Superior temporal gyrus (tissue), 1 donor: ENCODE data around the gene BMPR2.
"Not testable (repeated sequence)": the region's sequence is repeated elsewhere in the genome, so short reads cannot be mapped to it uniquely, and the experiment has no call there.

Experiments
- DNase-seq: peaks from one replicate; pipeline ENCODE4 v3.0.0-alpha.2; 2016; ENCODE audit errors: extremely low spot score

Gene BMPR2

GRCh38 chr2:202450785-202451184 lies 74.7 kb downstream of the BMPR2 start:
- DNase-seq = no peak

- DNase-seq = no peak
Observed at GRCh38 chr2:202452744-202453143, 76.6 kb downstream of the BMPR2 start.

DNA sequence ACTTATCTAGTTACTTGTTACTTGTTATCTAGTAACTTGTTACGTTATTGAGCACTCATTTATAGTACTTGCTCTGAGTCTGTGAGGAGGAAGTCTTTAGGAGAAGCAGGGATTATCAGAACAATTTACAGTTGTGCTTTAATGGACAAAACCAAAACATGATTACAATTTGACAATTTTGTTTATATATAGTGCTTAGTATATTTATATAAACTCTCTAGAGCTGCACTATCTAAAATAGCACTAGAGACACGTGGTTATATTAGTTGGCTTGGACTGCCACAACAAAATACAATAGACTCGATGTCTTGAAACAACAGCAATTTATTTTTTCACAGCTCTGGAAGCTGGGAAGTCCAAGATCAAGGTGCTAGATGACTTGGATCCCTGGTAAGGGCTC lies 78.4 kb downstream of the BMPR2 start:
- DNase-seq = no peak

GRCh38 chr2:202455114-202455513 lies 79.0 kb downstream of the BMPR2 start:
- no peak for DNase-seq

DNA sequence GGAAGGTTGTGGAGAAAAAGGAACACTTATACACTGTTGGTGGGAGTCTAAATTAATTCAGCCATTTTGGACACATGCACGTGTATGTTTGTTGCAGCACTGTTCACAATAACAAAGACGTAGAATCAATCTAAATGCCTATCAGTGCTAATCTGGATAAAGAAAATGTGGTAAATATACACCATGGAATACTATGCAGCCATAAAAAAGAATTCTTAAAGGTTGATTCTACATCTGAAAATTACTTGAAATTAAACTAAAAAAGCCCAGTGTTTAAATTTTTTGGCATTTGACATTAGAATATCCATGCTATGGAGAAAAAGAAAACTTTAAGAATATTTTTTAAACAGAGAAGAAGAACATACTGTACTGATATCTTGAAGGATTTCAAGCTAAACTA lies 84.0 kb downstream of the BMPR2 start:
- DNase-seq = no peak

DNA sequence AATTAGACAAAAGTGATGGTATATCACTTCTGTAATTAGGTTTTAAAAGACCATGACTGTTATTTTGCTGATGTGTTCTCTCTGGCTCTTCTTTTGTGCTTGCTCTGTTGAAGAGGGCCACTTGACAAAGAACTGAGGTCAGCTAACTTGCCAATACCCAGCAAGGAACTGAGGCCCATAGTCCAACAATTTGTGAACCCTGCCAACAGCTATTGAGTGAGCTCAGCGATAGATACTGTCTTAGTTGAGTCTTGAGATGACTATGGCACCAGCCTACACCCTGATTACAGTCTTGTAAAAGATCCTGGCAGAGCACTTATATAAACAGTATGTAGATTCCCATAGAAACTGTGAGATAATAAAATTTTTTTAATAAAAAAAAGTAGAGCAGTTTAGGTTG lies 103.0 kb downstream of the BMPR2 start:
- no peak for DNase-seq

GRCh38 chr2:202479610-202480009 lies 103.5 kb downstream of the BMPR2 start:
- DNase-seq = no peak

DNA sequence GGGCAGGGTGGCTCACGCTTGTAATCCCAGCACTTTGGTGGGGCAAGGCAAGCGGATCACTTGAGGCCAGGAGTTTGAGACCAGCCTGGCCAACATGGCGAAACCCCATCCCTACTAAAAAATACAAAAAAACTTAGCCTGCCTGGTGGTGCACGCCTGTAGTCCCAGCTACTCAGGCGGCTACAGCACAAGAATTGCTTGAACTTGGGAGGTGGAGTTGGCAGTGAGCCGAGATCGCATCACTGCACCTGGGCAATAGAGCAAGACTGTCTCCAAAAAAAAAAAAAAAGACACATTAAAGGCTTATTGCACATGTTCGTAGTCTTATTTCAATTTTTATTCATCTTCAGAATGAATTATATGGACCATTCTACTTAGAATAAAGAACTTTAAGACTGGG lies 110.2 kb downstream of the BMPR2 start:
- DNase-seq = no peak

DNA sequence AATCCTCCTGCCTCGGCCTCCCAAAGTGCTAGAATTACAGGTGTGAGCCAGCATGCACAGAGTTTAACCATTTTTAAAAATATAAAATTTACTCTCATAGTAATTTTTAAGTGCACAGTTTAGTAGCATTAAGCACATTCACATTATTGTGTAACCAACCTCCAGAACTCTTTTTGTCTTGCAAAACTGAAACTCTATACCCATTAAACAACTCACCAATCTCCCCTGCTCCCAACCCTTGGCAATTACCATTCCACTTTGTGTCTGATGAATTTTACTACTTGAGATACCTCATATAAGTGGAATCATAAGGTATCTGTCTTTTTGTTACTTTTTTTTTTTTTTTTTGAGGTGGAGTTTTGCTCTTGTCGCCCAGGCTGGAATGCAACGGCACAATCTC lies 112.5 kb downstream of the BMPR2 start:
- no peak for DNase-seq

GRCh38 chr2:202490479-202490878 lies 114.4 kb downstream of the BMPR2 start:
- DNase-seq = peak; percentile 47

DNA sequence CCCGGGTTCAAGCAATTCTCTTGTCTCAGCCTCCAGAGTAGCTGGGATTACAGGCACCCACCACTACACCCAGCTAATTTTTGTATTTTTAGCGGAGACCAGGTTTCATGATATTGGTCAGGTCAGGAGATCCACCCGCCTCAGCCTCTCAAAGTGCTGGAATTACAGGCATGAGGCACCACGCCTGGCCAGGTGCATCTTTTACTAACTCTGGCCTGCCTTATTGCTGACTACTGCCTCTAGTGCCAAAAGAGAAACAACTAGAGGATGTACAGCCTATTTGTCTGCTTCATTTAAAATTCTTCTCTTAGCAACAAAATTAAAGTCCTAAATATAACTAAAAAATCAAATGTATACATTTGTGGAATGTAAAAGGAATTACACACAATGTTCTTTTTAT lies 115.4 kb downstream of the BMPR2 start:
- DNase-seq = no peak

GRCh38 chr2:202494300-202495229 lies 118.4 kb downstream of the BMPR2 start:
- DNase-seq = peak; percentile 75

DNA sequence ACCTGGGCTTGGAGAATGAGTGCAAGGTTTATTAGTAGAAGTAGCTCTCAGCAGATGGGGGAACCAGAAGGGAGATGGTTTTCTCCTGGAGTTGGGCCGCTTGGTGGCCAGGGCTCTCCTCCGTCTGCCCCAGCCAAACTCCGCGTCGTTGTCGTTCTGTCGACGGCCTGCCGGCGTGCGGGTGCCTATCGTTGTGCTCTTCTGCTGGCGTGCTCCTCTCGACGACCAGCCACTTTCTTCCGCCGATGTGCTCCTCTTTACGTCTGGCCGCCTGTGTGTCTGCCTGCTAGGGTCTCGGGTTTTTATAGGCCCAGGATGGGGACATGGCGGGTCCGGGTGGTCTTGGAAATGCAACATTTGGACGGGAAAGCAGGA lies 119.1 kb downstream of the BMPR2 start:
- DNase-seq = no peak

DNA sequence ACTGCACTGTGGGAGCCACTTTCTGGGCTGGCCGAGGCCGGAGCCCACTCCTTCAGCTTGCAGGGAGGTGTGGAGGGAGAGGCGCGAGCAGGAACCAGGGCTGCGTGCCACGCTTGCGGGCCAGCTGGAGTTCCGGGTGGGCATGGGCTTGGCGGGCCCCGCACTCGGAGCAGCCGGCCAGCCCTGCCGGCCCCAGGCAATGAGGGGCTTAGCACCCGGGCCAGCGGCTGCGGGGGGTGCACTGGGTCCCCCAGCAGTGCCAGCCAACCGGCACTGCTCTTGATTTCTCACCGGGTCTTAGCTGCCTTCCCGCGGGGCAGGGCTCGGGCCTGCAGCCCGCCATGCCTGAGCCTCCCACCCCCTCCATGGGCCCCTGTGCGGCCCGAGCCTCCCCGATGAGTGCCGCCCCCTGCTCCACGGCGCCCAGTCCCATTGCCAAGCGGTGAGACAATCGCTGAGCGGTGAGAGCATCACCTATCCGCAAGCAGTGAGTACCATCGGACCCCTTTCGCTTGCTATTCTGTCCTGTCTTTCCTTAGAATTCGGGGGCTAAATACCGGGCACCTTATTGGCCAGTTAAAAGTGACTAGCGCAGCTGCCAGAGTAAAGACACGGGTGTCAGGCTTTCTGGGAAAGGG lies 120.8 kb downstream of the BMPR2 start:
- not testable (repeated sequence) for DNase-seq

- DNase-seq = not testable (repeated sequence)
Observed at GRCh38 chr2:202497473-202497866, 121.3 kb downstream of the BMPR2 start.

DNA sequence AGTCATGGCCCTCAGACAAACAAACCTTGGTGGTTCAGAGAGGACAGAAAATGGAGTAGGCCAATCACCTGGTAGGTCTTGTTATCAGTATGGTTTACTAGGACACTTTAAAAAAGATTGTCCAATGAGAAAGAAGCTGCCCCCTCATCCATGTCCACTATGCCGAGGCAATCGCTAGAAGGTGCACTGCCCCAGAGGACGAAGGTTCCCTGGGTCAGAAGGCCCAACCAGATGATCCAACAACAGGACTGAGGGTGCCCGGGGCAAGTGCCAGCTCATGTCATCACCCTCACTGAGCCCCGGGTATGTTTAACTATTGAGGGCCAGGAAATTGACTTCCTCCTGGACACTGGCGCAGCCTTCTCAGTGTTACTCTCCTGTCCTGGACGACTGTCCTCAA lies 123.7 kb downstream of the BMPR2 start:
- DNase-seq = not testable (repeated sequence)

DNA sequence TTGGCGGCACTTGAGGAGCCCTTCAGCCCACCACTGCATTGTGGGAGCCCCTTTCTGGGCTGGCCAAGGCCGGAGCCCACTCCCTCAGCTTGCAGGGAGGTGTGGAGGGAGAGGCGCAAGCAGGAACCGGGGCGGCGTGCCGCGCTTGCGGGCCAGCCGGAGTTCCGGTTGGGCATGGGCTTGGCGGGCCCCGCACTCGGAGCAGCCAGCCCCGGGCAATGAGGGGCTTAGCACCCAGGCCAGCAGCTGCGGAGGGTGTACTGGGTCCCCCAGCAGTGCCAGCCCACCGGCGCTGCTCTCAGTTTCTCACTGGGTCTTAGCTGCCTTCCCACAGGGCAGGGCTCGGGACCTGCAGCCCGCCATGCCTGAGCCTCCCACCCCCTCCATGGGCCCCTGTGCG lies 127.1 kb downstream of the BMPR2 start:
- not testable (repeated sequence) for DNase-seq

- DNase-seq = no peak
Observed at GRCh38 chr2:202508686-202509085, 132.6 kb downstream of the BMPR2 start.

DNA sequence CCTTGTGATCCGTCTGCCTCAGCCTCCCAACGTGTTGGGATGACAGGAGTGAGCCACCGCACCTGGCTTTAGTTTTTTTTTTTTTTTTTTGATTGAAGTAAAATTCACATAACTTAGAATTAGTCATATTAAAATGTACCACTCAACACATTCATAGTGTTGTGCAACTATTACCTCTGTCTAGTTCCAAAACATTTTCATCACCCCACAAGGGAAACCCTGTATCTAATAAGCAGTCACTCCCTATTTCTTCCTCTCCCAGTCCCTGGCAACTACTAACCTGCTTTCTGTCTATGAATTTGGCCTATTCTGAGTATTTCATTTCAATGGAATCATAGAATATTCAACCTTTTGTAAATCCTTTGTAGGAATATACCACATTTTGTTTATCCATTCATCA lies 134.8 kb downstream of the BMPR2 start:
- no peak for DNase-seq

DNA sequence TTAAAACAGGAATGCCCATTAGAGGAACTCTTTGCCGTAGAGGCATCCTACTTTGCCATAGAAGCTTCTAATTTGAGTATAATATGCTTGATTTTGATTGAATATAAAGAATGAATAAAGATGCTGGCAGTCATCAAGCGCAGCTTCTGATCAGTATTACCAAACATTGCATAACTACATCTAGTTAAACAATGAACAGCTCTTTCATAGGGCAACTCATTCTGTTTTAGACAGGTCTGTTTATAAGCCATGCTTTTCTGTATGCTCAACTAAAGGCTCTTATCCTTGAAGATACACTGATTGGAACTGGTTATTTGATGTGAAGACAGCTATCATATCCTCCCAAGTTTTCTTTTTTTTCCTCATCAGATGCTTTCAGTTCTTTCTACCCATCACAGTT lies 136.0 kb downstream of the BMPR2 start:
- DNase-seq = no peak

GRCh38 chr2:202514732-202515131 lies 138.6 kb downstream of the BMPR2 start:
- DNase-seq = no peak

DNA sequence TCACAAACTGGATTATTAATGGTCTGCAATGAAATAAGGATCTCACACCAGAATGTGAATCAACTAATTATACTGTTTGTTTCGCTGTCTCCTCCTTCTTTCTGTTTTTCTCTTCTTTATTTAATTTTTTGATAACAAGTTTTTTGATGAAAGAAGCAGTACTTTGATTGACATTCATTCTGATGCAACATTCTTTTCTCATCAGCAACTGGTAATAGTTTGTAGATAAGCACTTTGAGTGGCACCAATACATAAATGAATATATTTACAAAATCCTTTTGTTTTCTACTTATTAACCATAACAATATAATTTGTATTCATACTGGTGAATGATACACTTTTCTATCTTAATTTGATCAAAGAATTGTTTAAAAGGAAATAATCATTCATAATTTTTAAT lies 143.3 kb downstream of the BMPR2 start:
- no peak for DNase-seq

- no peak for DNase-seq
Observed at GRCh38 chr2:202521470-202521869, 145.3 kb downstream of the BMPR2 start.
